HG03025 (cell line): ENCODE data around the gene LRRC75A.
"Not testable (repeated sequence)": the region's sequence is repeated elsewhere in the genome, so short reads cannot be mapped to it uniquely, and the experiment has no call there.

Source experiments
- ATAC-seq: cut with Tn5 transposase; IDR thresholded peaks from one replicate; pipeline ENCODE4 v1.9.1; 2021; ENCODE audit warnings: mild to moderate bottlenecking, moderate library complexity; ENCODE audit not compliant: unreplicated experiment, low FRiP score

LRRC75A gene

GRCh38 chr17:16417399-16417798 lies 74.6 kb downstream of the LRRC75A start:
- ATAC-seq: no peak

DNA sequence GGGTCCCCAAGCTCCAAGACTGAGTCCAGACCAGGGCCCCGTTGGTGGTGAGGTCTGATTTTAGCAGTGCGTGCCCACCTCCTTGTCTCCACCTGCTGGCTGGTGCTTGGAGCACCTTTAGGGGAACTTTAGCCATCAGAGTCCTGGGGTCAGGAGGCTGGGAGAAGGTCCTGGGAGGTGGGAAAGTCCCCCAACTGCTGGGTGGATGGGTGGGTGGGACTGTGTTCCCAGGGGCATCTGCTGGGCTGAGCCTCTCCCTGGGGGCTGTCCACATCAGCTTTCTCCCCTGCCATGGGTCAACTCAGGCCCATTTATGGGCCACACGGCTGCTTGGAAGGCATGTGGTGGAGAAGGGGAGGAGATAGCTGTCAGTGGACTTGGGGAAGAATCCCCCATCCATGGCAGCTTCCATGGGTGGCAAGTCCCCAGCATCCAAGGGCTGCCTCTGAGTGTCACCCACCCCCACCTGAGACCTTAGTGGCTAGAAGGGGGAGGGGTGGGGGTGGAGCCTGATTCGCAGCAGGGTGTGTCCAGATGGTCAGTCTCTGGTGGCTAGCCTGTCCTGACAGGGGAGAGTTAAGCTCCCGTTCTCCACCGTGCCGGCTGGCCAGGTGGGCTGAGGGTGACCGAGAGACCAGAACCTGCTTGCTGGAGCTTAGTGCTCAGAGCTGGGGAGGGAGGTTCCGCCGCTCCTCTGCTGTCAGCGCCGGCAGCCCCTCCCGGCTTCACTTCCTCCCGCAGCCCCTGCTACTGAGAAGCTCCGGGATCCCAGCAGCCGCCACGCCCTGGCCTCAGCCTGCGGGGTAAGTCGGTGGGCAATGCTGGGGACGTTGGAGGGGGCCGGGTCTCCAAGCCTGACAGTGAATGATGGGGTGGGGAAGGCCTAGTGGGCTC lies 76.7 kb downstream of the LRRC75A start, which contains the start of gene TRPV2:
TSS of gene TRPV2 (plus strand) at position 541 of the 894 bp plus-strand sequence. CDS start 2,098 bp downstream, outside the sequence.
- ATAC-seq: no peak

DNA sequence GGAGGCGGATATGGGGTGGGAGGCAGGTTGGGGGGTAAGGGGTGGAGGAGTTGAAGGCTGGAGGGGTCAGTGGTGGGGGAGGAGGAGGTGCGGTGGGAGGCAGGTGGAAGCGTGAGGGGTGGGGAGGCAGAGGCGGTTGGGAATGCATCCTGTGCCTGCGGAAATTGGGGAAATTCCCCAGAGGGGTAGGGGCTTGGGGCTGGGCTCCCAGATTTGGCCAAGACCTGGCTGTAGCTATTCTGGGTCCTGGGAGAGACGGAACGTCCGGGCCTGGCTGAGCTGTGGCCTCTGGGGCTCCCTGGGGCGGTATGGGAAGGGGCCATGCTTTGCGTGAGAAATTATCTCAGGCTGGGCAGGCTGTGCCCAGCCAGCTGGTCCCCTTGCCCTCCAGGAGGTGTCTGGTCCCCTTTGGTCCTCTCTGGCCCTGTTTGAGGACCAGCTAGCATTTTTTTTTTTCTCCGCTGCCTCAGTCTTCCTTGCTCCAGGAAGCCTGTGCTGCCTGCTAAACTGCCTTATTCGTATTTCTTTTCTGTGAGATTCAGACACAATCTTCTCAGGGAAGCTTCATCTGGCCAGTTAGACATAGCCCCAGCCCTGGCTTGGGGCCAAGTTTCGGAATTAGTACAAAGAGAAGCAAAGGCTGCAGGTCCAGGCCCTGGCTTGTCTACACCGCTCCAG lies 83.9 kb downstream of the LRRC75A start:
- peak; percentile 84 for ATAC-seq

GRCh38 chr17:16406742-16407674 lies 85.0 kb downstream of the LRRC75A start:
- no peak for ATAC-seq

DNA sequence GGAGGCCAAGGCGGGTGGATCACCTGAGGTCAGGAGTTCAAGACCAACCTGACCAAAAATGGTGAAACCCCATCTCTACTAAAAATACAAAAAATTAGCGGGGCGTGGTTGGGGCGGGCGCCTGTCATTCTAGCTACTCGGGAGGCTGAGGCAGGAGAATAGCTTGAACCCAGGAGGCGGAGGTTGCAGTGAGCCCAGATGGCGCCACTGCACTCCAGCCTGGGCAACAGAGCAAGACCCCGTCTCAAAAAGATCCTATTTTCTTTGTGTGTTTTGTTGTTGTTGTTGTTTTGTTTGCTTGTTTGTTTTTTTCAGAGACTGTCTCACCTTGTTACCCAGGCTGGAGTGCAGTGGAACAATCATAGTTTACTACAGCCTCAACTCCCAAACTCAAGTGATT lies 88.1 kb downstream of the LRRC75A start:
- ATAC-seq: not testable (repeated sequence)

DNA sequence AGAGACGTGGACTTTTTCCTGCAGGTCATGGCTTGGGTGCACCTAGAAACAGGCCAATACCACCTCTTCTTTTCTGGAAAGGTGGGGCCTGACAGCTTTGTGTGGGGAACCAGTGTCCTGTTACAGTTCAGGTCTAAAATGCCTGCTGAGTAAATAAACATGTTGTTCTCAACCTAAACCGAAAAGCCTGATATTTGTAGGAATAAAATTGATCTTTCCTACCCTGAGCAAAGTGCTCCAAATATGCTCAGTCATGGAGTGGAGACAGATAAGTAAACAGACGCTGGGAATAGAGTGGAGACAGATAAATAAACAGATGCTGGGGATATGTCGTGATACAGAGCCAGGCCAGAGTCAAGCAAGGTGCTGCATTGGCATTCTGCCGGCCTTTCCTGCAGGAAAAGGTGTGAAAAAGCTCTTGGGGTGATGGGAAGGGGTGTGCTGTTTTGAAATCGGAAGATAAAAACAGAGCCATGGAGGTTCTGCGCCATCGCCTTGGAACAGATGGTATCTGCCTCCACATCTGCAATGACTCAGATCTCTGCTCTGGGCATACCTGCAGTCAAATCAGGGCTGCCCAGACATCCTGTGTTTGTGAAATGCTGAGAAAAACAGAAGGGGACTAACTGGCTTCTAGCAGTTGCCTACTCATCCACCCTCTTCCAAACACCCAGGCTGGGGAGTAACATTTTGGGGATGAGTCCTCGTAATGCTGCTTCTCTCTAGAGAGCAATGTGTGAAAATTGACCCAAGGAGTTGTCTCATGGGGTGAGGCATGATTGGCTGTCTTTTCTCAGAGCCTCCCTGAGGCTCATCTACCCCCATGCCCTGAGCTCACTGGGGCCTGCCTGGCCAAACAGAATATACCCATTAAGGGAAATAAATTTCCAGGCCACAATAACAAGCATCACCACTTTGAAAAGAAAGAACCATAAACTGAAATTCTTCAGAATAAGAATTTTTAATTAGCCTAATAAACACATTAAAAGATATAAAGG lies 93.4 kb downstream of the LRRC75A start:
- ATAC-seq: peak; percentile 49

GRCh38 chr17:16396693-16397092 lies 95.3 kb downstream of the LRRC75A start:
- not testable (repeated sequence) for ATAC-seq

GRCh38 chr17:16395887-16396286 lies 96.1 kb downstream of the LRRC75A start:
- ATAC-seq: not testable (repeated sequence)

DNA sequence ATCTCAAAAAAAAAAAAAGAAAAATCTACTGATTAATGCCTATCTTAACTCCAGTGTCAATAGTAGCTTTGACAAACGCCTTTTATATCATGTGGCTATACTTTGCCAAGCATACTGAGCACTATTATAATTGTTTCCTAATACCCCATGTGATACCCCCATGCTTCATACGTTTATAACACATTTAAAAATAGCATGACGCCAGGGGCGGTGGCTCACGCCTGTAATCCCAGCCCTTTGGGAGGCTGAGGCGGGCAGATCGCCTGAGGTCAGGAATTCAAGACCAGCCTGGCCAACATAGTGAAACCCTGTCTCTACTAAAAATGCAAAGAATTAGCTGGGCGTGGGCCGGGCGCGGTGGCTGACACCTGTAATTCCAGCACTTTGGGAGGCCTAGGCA lies 99.5 kb downstream of the LRRC75A start:
- not testable (repeated sequence) for ATAC-seq
